GM21515 (cell line): ENCODE measurements around the gene PRSS23.

Source experiments
- ATAC-seq: cut with Tn5 transposase; IDR thresholded peaks from one replicate; pipeline ENCODE4 v1.9.1; 2021; ENCODE audit not compliant: unreplicated experiment

Gene PRSS23

DNA sequence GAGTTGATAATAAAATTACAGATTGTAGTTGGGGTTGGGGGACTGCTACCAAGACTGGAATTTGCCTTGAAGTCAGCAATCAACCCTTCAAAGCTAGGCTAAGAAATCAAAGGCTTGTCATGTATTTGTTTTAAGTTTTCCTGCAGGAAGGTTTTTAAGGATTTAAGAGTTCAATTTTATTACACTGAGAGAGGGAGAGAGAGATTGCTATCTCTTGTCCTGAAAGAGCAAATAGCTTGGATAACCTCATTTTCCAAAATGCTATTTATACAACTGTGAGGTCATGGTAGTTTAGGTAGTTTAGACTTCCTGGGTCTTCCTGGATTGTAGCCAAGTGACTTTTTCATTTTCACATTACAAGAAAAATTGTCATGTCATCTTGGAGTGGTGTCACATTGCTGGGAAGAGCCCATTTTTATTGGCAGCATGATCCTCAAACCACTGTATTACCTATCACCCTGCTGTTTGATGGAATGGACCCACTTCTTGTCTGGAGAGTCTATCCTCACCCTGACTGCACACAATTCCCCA, 10.1 kb upstream of the PRSS23 start:
- ATAC-seq: no peak

DNA sequence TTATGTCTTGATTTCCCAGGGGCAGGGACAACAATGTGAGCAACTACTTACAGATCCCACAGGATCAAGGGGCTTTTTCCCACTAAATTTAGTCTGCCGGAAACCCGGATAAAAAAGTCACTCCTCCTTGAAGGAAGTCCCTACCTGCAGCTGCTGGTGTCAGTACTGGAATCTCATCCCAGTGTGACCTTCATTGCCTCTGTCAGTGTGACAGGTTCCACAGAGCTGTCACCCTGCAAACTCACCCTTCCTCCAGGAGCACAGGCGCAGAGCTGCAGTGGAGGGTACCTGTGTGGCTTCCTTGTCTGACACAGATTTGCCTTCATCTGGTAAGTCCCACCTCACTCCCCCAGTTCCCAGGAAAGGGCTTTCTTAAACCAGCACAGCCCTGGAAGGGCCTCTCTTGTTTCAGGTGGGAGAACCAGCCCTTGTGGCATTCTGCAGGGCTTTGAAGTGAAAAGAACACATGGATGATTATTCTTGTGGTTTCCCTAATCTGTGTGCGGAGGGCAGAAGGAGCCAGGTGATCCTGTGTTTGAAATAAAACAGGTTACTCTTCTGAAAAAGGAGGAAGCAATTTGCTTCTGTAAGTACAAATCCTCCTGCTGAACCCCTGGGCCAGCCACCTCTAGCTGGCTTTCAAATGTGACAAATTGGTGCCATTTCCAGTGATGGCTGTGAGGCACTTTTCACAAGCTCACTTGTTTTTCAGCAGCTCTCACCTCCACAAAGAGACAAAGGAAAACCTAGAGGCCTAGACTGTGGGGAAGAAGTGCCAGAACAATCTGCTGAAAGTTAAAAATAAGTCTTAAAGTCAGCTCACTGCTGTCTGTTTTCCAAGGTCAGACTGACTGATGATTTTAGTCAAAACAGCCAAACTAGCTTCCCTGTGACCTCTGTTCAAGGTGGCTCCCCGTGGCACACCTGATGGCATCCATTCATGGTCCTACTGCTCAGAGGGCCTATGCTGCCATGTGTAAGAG, 9.2 kb upstream of the PRSS23 start:
- no peak for ATAC-seq

DNA sequence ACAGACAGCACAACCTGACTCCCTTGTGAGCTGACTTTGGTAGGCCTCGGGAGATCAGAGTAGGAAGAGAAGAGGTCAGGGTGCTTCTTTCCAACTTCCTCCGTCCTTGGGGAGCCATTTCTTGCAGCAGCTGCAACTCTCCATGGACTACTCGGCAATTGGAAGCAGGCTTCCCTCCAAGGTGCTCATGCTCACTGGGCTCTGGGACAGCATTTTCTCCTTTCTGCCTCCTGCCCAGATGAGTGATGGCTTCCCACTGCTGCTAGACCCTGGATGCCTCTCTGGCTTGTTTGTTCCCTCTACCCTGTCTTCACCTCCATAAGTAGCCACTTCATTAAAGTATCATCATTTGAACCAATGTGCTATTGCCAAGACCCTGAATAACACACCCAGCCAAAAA, 8.2 kb upstream of the PRSS23 start:
- ATAC-seq: no peak

DNA sequence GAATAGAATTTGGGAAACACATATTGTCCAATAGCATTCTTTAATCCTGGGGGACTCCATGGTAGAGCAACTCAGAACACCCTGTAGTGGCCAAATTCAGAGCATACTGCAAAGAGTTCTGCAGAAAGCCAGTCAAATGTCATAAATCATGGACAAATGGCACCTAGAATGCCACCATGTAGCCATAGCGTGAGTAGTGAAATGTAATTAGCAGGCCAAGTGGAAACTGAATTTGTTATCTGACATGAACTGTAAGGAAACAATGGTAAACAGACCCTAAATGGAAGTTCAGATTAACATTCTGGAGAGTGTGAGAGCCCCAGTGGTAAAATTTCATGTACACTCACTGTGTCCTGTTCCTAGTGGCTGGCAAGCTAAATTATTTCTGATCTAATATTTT, 7.0 kb upstream of the PRSS23 start:
- ATAC-seq: no peak

DNA sequence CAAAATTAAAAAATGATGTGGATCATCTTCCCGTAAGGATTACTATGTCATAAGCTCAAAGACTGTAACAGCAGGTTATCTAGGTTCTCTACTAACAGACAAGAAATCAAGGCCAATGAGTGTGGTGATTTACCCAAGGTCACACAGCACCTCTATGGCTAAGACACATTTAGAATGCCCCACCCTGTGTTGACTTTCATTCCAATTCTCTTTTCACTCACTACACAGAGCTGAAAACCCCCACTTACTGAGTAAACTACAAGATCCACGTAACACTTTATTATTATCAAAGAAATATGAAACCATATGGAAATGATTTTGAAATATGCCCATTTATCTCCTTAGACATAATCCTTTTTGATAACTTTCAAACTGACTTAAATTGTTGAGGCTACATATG, 4.8 kb upstream of the PRSS23 start:
- no peak for ATAC-seq

DNA sequence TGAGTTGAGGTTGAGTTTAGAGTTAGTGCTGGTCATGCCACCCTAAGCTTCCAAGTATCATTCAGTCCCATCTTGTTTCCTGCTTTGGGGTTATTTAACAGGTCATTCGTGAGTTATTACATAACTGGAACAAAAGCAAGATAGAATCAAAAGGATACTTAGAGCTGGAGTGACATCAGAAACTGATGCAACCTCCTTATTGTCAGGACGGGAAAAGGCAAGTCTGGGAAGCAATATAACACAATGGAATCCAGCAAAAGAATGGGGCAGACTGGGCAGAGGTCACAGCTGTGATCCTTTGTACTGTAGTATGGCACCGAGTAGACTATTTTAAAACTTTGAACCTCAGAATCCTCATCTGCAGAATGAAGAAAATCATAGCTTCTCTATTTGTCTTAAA, 4.4 kb upstream of the PRSS23 start:
- no peak for ATAC-seq

DNA sequence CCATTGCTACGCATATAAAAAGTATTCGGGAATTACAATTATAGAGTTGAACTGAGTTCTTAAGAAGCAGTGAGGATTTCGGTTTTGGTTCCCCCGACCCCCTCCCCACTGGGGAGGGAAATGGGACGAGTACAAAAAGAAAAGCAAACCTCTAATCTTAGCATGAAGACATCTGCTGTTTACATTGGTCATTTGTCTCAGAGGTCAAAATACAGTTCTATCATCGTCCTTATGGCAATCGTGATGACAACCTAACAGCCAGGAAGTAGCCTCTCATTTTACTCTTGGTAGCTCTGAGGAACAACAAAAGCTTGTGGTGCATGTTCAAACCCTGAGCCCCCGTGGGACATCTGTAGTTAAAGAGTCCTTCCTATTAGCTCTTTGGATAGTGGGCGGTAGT, 3.2 kb upstream of the PRSS23 start:
- no peak for ATAC-seq

DNA sequence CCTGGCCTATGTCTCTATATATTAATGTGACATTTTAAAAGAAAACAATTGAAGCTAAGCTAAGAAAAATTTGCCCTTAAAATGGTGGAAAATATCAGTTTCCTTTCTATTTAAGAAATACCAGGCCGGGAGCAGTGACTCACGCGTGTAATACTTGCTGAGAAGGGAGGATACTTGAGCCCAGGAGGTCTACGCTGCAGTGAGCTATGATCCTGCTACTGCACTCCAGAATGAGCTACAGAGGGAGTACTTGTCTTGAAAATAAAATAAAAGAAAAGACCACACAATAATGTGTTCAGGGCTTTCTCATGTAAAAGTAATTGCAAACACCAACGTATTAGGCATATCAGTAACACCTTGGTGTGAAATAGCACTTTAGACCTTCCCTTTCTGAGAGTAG, 1.4 kb upstream of the PRSS23 start:
- ATAC-seq: no peak

DNA sequence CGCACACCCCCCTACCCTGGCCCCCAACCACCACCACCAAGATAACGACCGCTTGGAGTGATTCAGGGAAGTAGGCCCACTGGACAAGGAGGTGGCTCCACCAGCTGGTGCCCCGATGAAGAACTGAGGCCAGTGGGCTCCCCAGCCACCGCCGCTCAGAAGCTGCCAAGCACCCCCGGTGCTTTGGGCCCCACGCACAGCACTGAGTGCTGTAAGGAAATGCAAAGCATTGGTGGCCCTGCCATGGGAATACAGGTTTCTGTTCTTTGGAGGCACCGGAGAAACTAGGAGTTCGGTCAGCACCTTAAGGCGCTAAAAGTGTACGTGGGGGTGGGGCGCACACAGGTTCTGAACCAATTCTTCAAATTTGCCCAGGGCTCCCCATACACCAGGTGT, 664 bp upstream of the PRSS23 start:
- ATAC-seq: no peak

DNA sequence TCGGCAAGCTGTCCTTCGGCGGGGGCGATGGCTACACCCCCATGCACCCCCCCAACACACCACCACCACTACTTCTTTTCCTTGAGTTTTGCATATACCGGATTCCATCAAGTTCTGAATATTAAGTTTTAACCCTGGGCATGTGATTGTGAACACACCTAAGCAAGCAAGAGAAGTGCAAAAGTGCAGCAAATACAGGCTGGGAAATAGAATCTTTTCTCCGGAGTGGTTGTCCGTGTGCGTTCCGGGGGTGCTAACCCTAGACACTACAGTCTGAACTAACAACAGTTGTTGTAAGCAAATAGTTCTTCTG, 574 bp downstream of the PRSS23 start:
- no peak for ATAC-seq

DNA sequence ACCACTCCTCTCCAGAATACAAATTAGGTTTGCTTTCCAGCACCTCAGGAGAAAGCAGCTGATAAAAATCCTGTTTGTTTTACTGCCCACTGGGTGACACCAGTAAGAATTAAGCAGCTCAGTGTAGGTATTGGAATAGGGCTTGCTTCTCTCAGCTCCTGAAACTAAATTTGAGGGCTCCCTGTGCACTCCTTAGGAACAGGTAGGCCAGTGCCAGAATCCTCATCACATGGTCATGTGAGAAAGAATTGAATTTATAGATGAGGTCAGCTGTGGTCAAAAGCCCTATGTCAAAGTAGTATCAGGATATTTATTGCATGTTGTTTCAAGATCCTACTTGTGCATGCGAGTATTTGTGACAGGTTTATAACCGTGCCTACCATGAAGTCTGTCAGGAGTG, 1.0 kb downstream of the PRSS23 start:
- ATAC-seq: no peak

DNA sequence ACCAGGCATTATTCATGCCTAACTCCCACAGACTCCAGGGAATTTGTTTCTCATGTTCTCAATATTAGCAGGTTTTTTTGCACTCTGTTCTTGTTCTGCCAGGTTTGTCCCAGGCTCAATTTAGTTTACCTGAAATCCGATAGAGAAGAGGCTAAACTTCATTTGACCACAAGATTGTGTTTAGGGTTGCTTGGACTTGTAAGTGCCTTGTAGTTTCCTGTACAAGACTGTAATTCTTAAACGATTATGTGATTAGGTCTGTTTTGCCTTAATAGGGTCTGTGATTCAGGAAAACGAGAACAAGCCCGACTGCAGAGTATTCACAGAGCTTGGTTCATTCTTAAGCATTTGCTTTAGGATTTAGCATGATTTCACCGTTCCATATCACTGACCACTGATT, 1.8 kb downstream of the PRSS23 start:
- no peak for ATAC-seq

DNA sequence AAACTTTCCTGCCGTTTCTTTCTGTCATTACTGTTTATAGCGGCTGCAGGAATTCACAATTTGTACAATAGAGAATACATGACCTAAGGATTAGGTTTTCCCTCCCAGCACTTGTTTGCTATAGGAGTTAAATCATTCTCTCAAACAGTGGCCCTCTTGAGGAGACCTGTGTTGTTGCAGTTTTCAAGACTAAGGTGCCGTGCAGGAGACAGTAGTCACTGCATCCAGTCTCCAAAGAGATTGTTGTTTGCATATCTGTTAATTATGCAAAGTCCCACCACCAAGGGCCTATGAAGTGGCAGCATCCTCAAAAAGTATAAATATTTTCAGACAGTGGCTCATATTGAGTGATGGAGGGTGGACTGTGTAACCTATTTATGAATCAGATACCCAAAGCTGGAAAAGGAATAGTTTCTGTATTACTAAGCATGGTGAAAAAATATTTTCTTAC, 2.3 kb downstream of the PRSS23 start:
- no peak for ATAC-seq

DNA sequence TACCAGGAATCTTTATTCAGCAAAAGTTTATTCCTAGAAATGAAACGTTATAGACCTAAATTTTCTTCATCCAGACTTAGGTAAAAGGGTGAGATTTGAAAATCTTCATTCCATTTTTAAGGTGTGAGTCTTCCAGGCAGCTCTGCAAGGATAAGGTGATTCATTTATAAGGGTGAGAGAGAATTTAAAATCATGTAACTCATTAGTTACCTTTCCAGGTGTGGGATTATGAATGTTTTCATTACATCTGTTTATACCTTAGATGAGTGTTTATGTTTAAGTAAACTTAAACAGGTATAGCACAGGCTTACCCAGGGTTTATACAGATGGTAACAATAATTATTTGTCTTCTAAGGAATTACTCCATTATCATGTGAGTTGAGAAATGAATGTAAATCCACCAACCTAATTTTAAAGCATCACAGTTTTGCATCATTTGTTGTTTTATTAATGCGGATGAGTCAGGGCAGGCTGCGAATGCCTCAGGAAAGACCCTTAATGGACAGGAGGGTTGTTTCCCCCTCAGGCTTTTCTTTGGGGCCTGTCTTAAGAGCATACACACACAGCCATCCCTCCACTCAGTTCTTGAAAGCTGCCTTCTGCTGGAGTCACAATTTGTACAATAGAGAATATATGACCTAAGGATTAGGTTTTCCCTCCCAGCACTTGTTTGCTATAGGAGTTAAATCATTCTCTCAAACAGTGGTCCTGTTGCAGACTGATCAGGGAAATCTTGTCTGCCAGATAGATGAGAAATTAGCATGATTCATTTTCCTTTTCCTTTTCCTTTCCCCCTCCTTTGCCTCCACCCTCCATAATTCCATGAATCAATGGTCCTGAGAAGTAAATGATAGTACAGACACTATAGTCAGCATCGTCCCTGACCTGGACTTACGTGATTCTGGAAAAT, 3.0 kb downstream of the PRSS23 start:
- ATAC-seq: no peak

DNA sequence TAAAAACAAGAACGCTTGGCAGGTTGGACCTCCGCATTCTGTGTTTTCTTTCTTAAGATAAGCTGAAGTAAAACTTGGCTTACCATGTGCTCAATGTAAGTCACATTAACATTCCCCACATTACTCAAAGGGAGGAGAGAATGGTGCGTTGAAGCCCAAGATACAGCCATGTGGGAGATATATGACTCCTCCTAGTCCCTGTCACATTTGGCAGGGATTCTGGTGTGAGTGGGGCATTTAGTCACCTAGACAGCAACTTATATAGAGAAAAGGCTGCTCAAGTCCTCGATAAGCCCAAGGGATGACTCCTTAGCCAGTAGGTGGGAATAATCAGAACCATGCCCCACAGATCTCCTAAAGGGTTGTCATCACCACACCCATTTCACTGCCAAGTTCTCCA, 4.6 kb downstream of the PRSS23 start:
- no peak for ATAC-seq

DNA sequence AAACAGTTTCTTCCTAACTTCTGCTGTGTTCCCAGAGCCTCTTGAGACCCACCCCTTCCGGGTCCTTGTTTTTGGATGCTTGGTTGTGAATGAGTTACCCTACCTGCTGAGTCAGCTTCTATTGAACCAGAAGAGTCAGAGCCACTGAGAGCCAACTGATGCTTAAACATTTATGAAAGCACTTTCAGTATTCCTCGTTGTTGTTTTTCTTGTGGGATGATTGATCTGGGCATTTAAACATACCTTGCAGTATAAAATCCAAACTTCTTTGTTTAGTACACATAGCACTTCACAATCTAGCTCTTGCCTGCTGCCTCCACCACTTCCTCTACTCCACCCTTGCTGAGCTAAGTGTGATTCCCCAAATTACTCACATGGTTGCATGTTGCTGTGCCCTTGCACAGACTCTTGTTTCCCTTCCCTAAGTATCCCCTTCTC, 5.5 kb downstream of the PRSS23 start:
- ATAC-seq: peak; percentile 80

DNA sequence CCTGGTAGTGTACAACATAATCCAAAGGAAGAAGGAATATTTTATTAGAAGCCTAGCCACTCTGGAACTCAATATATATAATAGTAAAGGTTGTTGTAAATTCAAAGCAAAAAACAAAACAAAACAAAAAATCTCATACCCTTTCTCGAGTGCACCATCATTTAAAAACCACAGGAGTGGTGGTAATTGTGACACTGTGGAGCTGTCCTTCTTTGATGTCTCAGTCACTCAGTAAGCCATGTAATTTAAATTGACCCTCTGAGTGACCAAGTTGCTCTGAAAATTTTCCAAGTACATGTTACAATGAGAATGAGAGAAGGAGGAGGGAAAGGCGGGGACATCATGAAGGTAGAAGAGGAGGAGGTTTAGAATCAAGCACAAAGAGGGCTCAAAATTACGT, 6.6 kb downstream of the PRSS23 start:
- ATAC-seq: no peak

DNA sequence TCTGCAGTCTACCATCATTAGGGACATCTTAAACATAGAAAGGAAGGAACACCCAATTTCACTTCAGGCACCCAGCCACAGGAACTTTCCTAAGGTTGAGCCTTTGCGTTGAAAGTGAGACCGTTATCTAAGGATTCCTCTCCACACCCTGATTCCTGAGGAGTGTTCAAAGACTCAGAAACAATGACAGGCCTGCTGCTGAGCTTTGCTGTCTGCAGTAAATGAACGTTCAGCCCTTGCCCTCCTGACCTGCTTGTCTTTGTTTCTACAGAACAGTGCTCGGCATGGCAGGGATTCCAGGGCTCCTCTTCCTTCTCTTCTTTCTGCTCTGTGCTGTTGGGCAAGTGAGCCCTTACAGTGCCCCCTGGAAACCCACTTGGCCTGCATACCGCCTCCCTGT, 7.0 kb downstream of the PRSS23 start:
- no peak for ATAC-seq

DNA sequence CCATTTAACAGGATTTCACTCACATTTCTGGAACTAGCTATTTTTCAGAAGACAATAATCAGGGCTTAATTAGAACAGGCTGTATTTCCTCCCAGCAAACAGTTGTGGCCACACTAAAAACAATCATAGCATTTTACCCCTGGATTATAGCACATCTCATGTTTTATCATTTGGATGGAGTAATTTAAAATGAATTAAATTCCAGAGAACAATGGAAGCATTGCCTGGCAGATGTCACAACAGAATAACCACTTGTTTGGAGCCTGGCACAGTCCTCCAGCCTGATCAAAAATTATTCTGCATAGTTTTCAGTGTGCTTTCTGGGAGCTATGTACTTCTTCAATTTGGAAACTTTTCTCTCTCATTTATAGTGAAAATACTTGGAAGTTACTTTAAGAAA, 9.2 kb downstream of the PRSS23 start:
- ATAC-seq: no peak

DNA sequence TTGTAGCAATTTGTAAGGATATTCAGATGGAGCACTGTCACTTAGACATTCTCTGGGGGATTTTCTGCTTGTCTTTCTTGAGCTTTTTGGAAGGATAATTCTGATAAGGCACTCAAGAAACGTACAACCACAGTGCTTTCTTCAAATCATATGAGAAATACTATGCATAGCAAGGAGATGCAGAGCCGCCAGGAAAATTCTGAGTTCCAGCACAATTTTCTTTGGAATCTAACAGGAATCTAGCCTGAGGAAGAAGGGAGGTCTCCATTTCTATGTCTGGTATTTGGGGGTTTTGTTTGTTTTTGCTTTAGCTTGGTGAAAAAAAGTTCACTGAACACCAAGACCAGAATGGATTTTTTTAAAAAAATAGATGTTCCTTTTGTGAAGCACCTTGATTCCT, 9.9 kb downstream of the PRSS23 start:
- no peak for ATAC-seq

DNA sequence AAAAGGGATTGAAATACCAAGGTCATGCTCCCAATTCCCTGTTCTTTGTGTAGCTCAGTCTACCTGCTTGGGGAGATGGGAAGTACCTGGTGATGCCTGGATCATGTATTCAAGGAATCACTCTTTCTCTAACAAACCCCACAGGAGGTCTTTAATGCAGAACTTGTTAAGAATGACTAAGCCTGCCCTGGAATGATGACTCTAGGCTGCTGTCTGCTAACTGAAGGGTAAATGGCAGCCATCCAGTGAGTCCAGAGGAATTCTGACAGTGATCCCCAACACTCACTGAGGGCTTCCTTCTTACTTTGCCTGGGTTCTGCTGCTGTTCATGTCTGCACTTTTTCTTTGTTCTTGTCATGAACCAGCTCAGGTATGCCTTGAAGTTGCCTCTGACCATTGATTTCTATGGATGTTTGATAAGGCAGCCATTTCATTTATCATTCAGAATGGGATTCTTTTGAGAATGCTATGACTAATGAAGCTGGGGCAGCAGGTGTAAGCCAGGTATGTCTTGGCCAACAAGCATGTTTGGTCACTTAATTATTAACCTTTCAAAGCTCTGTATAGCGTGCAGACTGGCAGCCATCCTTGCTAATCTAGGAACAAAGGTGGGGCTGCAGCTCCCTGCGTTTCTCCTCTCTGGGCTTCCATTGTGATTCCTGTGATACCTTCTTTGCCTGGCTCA, 11.4 kb downstream of the PRSS23 start:
- ATAC-seq: no peak
